Endodermal cell (in vitro differentiated cells): ENCODE data around the gene CISD2. TPM values are rescaled to one million over a fixed set of nuclear protein-coding genes. Genes with fewer than 3 reads are reported as not detected.

ENCODE experiments used
- DNase-seq: peaks from one replicate; pipeline ENCODE4 v3.0.0-alpha.2; 2017
- H3K27ac ChIP-seq: 2 replicates; pipeline ENCODE4 v1.5.1; 2013; ENCODE audit warnings: mild to moderate bottlenecking, low read depth, low read length, moderate library complexity
- H3K27me3 ChIP-seq: 2 replicates; pipeline ENCODE4 v1.6.1; 2013; ENCODE audit warnings: mild to moderate bottlenecking, low read length, moderate library complexity; ENCODE audit not compliant: insufficient read depth, control insufficient read depth, poor library complexity, severe bottlenecking
- H3K36me3 ChIP-seq: 2 replicates; pipeline ENCODE4 v1.7.0; 2013; ENCODE audit warnings: mild to moderate bottlenecking, low read length, moderate library complexity; ENCODE audit not compliant: control insufficient read depth, insufficient read depth
- H3K4me1 ChIP-seq: one replicate; pipeline ENCODE4 v1.7.0; 2013; ENCODE audit warnings: low read length; ENCODE audit not compliant: control insufficient read depth, insufficient read depth
- H3K4me3 ChIP-seq: 2 replicates; pipeline ENCODE4 v1.5.1; 2013; ENCODE audit warnings: mild to moderate bottlenecking, low read length, moderate library complexity
- H3K9ac ChIP-seq: 2 replicates; pipeline ENCODE4 v1.6.1; 2013; ENCODE audit warnings: mild to moderate bottlenecking, low read length, moderate library complexity; ENCODE audit not compliant: poor library complexity, severe bottlenecking; ENCODE audit errors: extremely low read depth
- H3K9me3 ChIP-seq: 2 replicates; pipeline ENCODE4 v1.6.1; 2013; ENCODE audit warnings: mild to moderate bottlenecking, low read length, moderate library complexity; ENCODE audit not compliant: control insufficient read depth
- H3K27ac Mint-ChIP-seq: 2 replicates; pipeline ENCODE4 v1.8.0; 2020; ENCODE audit warnings: mixed read lengths
- H3K27me3 Mint-ChIP-seq: 2 replicates; pipeline ENCODE4 v1.8.0; 2021; ENCODE audit warnings: mild to moderate bottlenecking, mixed read lengths; ENCODE audit not compliant: insufficient read depth
- H3K36me3 Mint-ChIP-seq: 2 replicates; pipeline ENCODE4 v1.8.0; 2020; ENCODE audit warnings: low read depth, mixed read lengths
- H3K4me1 Mint-ChIP-seq: 2 replicates; pipeline ENCODE4 v1.8.0; 2020; ENCODE audit warnings: mixed read lengths
- H3K4me3 Mint-ChIP-seq: 2 replicates; pipeline ENCODE4 v1.8.0; 2020; ENCODE audit warnings: mild to moderate bottlenecking, moderate library complexity, mixed read lengths
- H3K9me3 Mint-ChIP-seq: 2 replicates; pipeline ENCODE4 v1.8.0; 2020; ENCODE audit warnings: mild to moderate bottlenecking, mixed read lengths
- WGBS, 2 experiments: methylation state at CpG; one replicate each; pipeline versions ENCODE4 v1.1.5 to v1.1.7; 2013; ENCODE audit warnings: missing lambda C conversion rate in 2 of 2, mixed read lengths in 1 of 2; ENCODE audit not compliant: insufficient coverage in 1 of 2, insufficient read length in 1 of 2; 5-methylcytosine and 5-hydroxymethylcytosine counted together
- total RNA-seq, 2 donors: library from RNA; stranded (reverse); fragmentation: NEBNext Ultra II Directional in 1 of 2; extraction: Animal tissue kit (Norgen Biotek cat#: 25700) in 1 of 2; gene quantifications; 2 replicates in 1 of 2; 3 replicates in 1 of 2; pipeline ENCODE4 v1.2.1, GENCODE V29; 2021
- TF ChIP-seq, protein P1 (sequence below): fragments of 200-600 bp; sonication (generic); conservative IDR thresholded peaks from 2 replicates; pipeline ENCODE4 v1.5.0; 2021; ENCODE audit warnings: antibody characterized with exemption, mild to moderate bottlenecking

The CISD2 gene
- total RNA-seq, 2 donors from 2014 or later, result 36.9 to 38.5 TPM

DNA sequence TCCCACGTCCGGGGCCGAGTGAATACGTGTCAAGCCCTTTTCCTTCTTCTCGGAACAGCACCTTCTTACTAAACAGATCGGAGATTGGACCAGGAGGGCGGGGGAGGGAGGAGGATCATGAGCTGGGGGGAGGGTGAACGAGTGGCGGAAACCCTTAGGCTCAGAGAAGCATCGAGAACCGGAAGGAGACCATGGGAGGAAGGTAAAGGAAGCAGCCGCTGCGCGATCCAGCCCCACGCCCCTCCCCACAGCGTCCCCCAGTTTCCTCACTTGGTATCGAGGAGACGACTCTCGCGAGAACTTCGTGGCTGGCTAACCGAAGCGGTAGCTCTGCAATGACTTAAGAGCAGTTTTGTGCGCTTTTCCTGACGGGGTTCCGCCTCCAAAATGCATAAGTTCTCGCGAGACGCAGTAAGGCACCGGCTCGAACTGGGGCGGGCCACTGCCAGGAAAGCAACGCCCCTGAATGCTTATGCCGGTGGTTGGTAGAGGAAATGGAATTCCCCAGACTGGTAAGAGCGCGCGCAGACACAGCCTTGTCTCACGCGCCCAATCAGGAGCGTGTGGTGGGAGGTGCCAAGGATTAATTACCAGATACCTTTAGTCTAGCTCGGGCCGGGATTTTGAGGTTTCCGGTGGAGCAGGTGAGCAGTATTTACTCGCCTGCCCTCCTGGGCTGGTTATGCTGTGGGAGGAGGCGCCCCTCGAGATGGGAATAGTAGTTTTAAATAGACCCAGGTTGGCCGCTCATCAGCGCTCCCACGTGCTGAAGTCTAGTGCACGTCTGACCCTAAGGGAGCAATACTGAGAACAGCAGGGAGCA is 40.9 kb upstream of the CISD2 start:
- peak; percentile 99 for DNase-seq
- 0% methylated on average over 32 to 50 of the region's 50 CpGs for WGBS, 2 experiments
- Mint-ChIP-seq H3K4me3 (no peak overlapping the region), H3K4me1 (peaks cover 19% of the 10 kb centered on the region), H3K27ac (no peak overlapping the region), H3K9me3 (no peaks in the 10 kb centered on the region), H3K36me3 (peaks cover 8% of the 10 kb centered on the region), H3K27me3 (no peaks in the 10 kb centered on the region)
- peaks cover 34% of the 10 kb centered on the region for H3K36me3 ChIP-seq
- TF ChIP-seq, protein P1, sequence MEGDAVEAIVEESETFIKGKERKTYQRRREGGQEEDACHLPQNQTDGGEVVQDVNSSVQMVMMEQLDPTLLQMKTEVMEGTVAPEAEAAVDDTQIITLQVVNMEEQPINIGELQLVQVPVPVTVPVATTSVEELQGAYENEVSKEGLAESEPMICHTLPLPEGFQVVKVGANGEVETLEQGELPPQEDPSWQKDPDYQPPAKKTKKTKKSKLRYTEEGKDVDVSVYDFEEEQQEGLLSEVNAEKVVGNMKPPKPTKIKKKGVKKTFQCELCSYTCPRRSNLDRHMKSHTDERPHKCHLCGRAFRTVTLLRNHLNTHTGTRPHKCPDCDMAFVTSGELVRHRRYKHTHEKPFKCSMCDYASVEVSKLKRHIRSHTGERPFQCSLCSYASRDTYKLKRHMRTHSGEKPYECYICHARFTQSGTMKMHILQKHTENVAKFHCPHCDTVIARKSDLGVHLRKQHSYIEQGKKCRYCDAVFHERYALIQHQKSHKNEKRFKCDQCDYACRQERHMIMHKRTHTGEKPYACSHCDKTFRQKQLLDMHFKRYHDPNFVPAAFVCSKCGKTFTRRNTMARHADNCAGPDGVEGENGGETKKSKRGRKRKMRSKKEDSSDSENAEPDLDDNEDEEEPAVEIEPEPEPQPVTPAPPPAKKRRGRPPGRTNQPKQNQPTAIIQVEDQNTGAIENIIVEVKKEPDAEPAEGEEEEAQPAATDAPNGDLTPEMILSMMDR, result no peak
- peak overlapping the region; percentile 100 for H3K27ac ChIP-seq
- H3K4me3 ChIP-seq, result peak overlapping the region; percentile 94
- no peaks in the 10 kb centered on the region for H3K27me3 ChIP-seq
- no peaks in the 10 kb centered on the region for H3K9me3 ChIP-seq
- peaks cover 4% of the 10 kb centered on the region for H3K4me1 ChIP-seq
- H3K9ac ChIP-seq, result peak overlapping the region; percentile 98

DNA sequence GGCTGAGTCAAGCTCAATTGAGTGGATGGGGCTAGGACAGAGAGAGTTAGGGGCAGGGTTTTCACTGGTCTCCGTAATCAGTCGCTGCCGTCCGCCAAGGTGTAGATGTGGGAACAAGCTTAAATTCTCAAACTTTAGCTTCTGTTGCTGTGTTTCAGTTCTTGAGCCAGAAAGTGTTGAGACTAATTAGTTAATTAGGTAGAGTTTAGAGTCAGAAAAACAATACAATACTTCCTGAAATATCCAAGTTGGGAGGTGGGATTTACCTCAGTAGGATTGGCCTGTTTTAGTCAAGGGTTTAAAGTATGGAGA is 40.3 kb upstream of the CISD2 start:
- peak overlapping the region; percentile 98 for H3K9ac ChIP-seq
- WGBS, 2 experiments, result 0% methylated on average over 4 of the region's 4 CpGs; no CpG with 5 or more reads in 1 of the 2 experiments
- no peak overlapping the region for H3K4me3 Mint-ChIP-seq
- H3K27me3 Mint-ChIP-seq, result no peaks in the 10 kb centered on the region
- no peak overlapping the region for H3K27ac Mint-ChIP-seq
- H3K9me3 ChIP-seq, result no peaks in the 10 kb centered on the region
- peaks cover 29% of the 10 kb centered on the region for H3K36me3 ChIP-seq
- H3K27ac ChIP-seq, result peak overlapping the region; percentile 100
- no peaks in the 10 kb centered on the region for H3K9me3 Mint-ChIP-seq
- TF ChIP-seq, protein P1, result no peak
- peaks cover 4% of the 10 kb centered on the region for H3K4me1 ChIP-seq
- DNase-seq, result no peak
- peaks cover 17% of the 10 kb centered on the region for H3K4me1 Mint-ChIP-seq
- H3K36me3 Mint-ChIP-seq, result peaks cover 6% of the 10 kb centered on the region
- peak overlapping the region; percentile 94 for H3K4me3 ChIP-seq
- no peaks in the 10 kb centered on the region for H3K27me3 ChIP-seq

DNA sequence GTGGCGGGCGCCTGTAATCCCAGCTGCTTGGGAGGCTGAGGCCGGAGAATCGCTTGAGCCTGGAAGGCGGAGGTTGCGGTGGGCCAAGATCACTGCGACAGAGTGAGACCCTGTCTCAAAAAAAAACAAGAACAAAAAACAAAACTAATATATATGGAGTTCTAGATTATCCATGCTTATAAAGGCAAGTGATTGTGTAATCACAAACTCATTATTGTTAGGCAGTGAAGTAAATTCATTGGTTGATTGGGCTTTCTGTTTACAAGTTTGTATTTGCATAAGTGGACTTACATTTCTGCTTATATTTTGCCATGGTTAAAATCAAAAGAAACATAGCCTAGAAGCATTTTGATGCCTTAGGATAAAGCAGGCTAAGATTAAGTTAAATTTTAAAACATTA is 39.0 kb upstream of the CISD2 start:
- Histone ChIP-seq H3K4me3 (no peak overlapping the region), H3K27ac (no peak overlapping the region), H3K4me1 (no peaks in the 10 kb centered on the region), H3K36me3 (peaks cover 15% of the 10 kb centered on the region), H3K9ac (no peak overlapping the region), H3K27me3 (no peaks in the 10 kb centered on the region), H3K9me3 (no peaks in the 10 kb centered on the region)
- no peak overlapping the region for H3K4me3 Mint-ChIP-seq
- WGBS, 2 experiments, result 93% methylated on average over 5 of the region's 7 CpGs; no CpG with 5 or more reads in 1 of the 2 experiments
- no peak for DNase-seq
- TF ChIP-seq, protein P1, result no peak
- H3K4me1 Mint-ChIP-seq, result peaks cover 13% of the 10 kb centered on the region
- H3K27ac Mint-ChIP-seq, result no peak overlapping the region
- no peaks in the 10 kb centered on the region for H3K27me3 Mint-ChIP-seq
- peaks cover 1% of the 10 kb centered on the region for H3K36me3 Mint-ChIP-seq
- H3K9me3 Mint-ChIP-seq, result no peaks in the 10 kb centered on the region
